Adipocyte (in vitro differentiated cells): Measurements from ENCODE around the gene B2M.

Experiments used
- DNase-seq: peaks from one replicate; pipeline ENCODE4 v3.0.0-alpha.2; 2015; ENCODE audit warnings: low read depth
- H3K27me3 ChIP-seq: replicated peaks from 2 replicates; pipeline ENCODE4 v1.7.0; 2013; ENCODE audit warnings: mild to moderate bottlenecking, low read length, moderate library complexity; ENCODE audit not compliant: control insufficient read depth, insufficient read depth
- H3K36me3 ChIP-seq: 2 replicates; pipeline ENCODE4 v1.7.0; 2013; ENCODE audit warnings: low read length, mild to moderate bottlenecking, moderate library complexity; ENCODE audit not compliant: control insufficient read depth, insufficient read depth, severe bottlenecking
- H3K4me1 ChIP-seq: 2 replicates; pipeline ENCODE4 v1.7.0; 2013; ENCODE audit warnings: mild to moderate bottlenecking, low read length, moderate library complexity; ENCODE audit not compliant: control insufficient read depth, insufficient read depth
- H3K4me3 ChIP-seq: 2 replicates; pipeline ENCODE4 v1.7.0; 2013; ENCODE audit warnings: mild to moderate bottlenecking, low read length, moderate library complexity
- H3K9ac ChIP-seq: 2 replicates; pipeline ENCODE4 v1.7.0; 2013; ENCODE audit warnings: mild to moderate bottlenecking, low read length, moderate library complexity
- H3K9me3 ChIP-seq: 2 replicates; pipeline ENCODE4 v1.7.0; 2013; ENCODE audit warnings: mild to moderate bottlenecking, low read length, moderate library complexity; ENCODE audit not compliant: control insufficient read depth

The B2M gene

GRCh38 chr15:44763187-44763586 lies 51.9 kb downstream of the B2M start:
- H3K36me3 ChIP-seq, result no peaks in the 10 kb centered on the region
- no peaks in the 10 kb centered on the region for H3K9me3 ChIP-seq
- no peaks in the 10 kb centered on the region for H3K4me1 ChIP-seq
- no peak overlapping the region for H3K4me3 ChIP-seq
- H3K27me3 ChIP-seq, result no peaks in the 10 kb centered on the region
- no peak overlapping the region for H3K9ac ChIP-seq
- DNase-seq, result no peak

GRCh38 chr15:44763848-44764247 lies 52.5 kb downstream of the B2M start:
- no peak overlapping the region for H3K4me3 ChIP-seq
- H3K27me3 ChIP-seq, result no peaks in the 10 kb centered on the region
- no peaks in the 10 kb centered on the region for H3K36me3 ChIP-seq
- no peak for DNase-seq
- no peak overlapping the region for H3K9ac ChIP-seq
- no peaks in the 10 kb centered on the region for H3K4me1 ChIP-seq
- H3K9me3 ChIP-seq, result no peaks in the 10 kb centered on the region

GRCh38 chr15:44765036-44765435 lies 53.7 kb downstream of the B2M start:
- Histone ChIP-seq H3K4me3 (no peak overlapping the region), H3K9ac (no peak overlapping the region), H3K4me1 (no peaks in the 10 kb centered on the region), H3K27me3 (no peaks in the 10 kb centered on the region), H3K36me3 (no peaks in the 10 kb centered on the region), H3K9me3 (no peaks in the 10 kb centered on the region)
- no peak for DNase-seq
